Measurements from ENCODE around the gene OSBPL6. TPM values are rescaled to one million over a fixed set of nuclear protein-coding genes. Genes with fewer than 3 reads are reported as not detected.
A peak's percentile ranks its signal among the peaks of the same experiment; 100 is the strongest.

OSBPL6 gene
- total RNA-seq, 1 experiment from 2014 or later: 4.6 TPM

DNA sequence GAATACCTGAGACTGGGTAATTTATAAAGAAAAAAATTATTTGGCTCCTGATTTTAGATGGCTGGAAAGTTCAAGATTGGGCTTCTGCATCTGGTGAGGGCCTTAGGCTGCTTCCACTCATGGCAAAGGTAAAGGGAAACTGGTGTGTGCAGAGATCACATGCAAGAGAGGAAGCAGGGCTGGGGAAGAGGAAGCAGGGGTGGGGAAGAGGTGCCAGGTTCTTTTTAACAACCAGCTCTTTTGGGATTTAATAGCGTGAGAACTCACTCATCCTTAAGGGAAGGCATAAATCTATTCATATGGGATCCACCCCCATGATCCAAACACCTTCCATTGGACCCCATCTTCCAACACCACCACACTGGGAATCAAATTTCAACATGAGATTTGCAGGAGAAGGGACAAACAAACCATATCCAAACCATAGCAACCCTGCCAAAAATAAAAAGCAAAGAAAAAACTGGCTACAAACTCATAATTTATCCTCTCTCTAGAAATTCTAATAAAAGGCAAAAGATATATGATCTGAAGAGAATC lies 226.2 kb downstream of the OSBPL6 start:
- H3K9me3 Mint-ChIP-seq: peaks cover 0 to 5% of the 10 kb centered on the region in 2 experiments; a peak in 2 of 5 replicates
- DNase-seq: no peak
- peak overlapping the region in 2 of 3 experiments; percentile 76 to 84; a peak in 3 of 7 replicates for H3K27ac Mint-ChIP-seq
- WGBS (ENCODE audit: extremely low coverage, insufficient read length, low lambda C conversion rate): no CpG with 5 or more reads among the region's 1 CpG
- no peak overlapping the region for H4K91ac ChIP-seq (ENCODE audit: insufficient read length, low read depth, low read length)
- no peak overlapping the region for H2AK5ac ChIP-seq (ENCODE audit: insufficient read length, low read length)
- no peaks in the 10 kb centered on the region for H3K4me1 ChIP-seq (ENCODE audit: insufficient read depth, low read length)
- H3K14ac ChIP-seq (ENCODE audit: insufficient read depth, low read length): no peak overlapping the region
- H3K79me2 ChIP-seq (ENCODE audit: insufficient read depth, low read length): no peaks in the 10 kb centered on the region
- H3K79me1 ChIP-seq (ENCODE audit: insufficient read depth, low read depth, low read length, poor library complexity, severe bottlenecking): no peaks in the 10 kb centered on the region
- H2BK20ac ChIP-seq (ENCODE audit: low read depth, low read length, poor library complexity, severe bottlenecking): no peak overlapping the region
- H3T11ph ChIP-seq (ENCODE audit: low read length): no peak overlapping the region
- H4K5ac ChIP-seq (ENCODE audit: insufficient read length, low read depth, low read length): no peak overlapping the region
- no peaks in the 10 kb centered on the region for H4K20me1 ChIP-seq (ENCODE audit: control insufficient read depth, insufficient read depth, insufficient read length)
- no peak overlapping the region for H3K4me3 Mint-ChIP-seq
- H2BK5ac ChIP-seq (ENCODE audit: insufficient read length, low read length): no peak overlapping the region
- H3K23me2 ChIP-seq (ENCODE audit: insufficient read length, low read depth, low read length, poor library complexity, severe bottlenecking): no peaks in the 10 kb centered on the region
- no peak overlapping the region for H2BK15ac ChIP-seq (ENCODE audit: low read depth, low read length)
- no peaks in the 10 kb centered on the region for H3K27me3 ChIP-seq (ENCODE audit: insufficient read depth, low read length)
- no peaks in the 10 kb centered on the region for H3K27me3 Mint-ChIP-seq (ENCODE audit: low read depth)
- no peak overlapping the region for H3K23ac ChIP-seq (ENCODE audit: insufficient read length, low read depth, low read length)
- H2BK120ac ChIP-seq (ENCODE audit: low read depth, low read length, poor library complexity, severe bottlenecking): no peak overlapping the region
- no peak overlapping the region for H3K18ac ChIP-seq (ENCODE audit: insufficient read length, low read depth, low read length)
- H3K9me3 ChIP-seq (ENCODE audit: control insufficient read depth, low read depth, low read length): no peaks in the 10 kb centered on the region
- peaks cover 0 to 4% of the 10 kb centered on the region in 2 experiments; a peak in 1 of 4 replicates for H3K4me1 Mint-ChIP-seq
- no peak overlapping the region for H3K27ac ChIP-seq (ENCODE audit: insufficient read length, low read depth, low read length)
- peaks cover 0 to 12% (median 1%) of the 10 kb centered on the region in 3 experiments; a peak in 5 of 7 replicates for H3K36me3 Mint-ChIP-seq (ENCODE audit: insufficient read depth in 1 of 3, low read depth in 3 of 3)
- no peak overlapping the region for H3K56ac ChIP-seq (ENCODE audit: insufficient read length, low read depth, low read length)
- H2AFZ ChIP-seq (ENCODE audit: low read length): no peak overlapping the region
- H2BK12ac ChIP-seq (ENCODE audit: insufficient read length, low read depth, low read length): no peak overlapping the region
- H3K4ac ChIP-seq (ENCODE audit: low read depth, low read length): no peak overlapping the region
- TF ChIP-seq CTCF (conservative IDR thresholded peaks at IDR 0.05): no peak
- no peak overlapping the region for H3K4me2 ChIP-seq (ENCODE audit: insufficient read depth, insufficient read length, low read length)
- no peak overlapping the region for H4K8ac ChIP-seq (replicated peaks; ENCODE audit: insufficient read length, low read depth, low read length)
- H3K9ac ChIP-seq (ENCODE audit: extremely low read depth, insufficient read length, low read length): no peak overlapping the region

Data from H9 (cell line).